ENCODE data around the gene PHPT1. TPM values are rescaled to one million over a fixed set of nuclear protein-coding genes. Genes with fewer than 3 reads are reported as not detected.

The PHPT1 gene
- total and polyA plus RNA-seq, 12 donors: 73.9 to 330 (median 178) TPM

DNA sequence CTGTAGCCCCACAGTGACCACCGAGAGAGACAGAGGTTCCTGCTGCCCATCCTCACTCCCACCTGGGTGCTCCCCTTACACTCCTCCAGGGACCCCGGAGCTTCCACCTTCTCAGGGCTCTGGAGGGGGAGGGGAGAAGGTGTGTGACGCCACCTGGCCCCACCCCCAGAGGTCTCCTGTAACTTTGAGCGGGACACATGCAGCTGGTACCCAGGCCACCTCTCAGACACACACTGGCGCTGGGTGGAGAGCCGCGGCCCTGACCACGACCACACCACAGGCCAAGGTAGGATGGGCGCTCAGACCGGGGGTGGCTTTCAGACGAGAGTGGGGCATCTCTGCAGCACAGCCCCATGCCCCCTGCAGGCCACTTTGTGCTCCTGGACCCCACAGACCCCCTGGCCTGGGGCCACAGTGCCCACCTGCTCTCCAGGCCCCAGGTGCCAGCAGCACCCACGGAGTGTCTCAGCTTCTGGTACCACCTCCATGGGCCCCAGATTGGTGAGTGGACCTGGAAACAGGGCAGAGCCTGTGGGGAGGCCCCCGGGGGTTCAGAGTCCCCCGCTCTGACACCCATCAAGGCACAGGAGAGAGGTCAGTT lies 7.4 kb downstream of the PHPT1 start:
- TF ChIP-seq POLR2A (IDR thresholded peaks at IDR 0.05): no peak
- TF ChIP-seq, protein P1, sequence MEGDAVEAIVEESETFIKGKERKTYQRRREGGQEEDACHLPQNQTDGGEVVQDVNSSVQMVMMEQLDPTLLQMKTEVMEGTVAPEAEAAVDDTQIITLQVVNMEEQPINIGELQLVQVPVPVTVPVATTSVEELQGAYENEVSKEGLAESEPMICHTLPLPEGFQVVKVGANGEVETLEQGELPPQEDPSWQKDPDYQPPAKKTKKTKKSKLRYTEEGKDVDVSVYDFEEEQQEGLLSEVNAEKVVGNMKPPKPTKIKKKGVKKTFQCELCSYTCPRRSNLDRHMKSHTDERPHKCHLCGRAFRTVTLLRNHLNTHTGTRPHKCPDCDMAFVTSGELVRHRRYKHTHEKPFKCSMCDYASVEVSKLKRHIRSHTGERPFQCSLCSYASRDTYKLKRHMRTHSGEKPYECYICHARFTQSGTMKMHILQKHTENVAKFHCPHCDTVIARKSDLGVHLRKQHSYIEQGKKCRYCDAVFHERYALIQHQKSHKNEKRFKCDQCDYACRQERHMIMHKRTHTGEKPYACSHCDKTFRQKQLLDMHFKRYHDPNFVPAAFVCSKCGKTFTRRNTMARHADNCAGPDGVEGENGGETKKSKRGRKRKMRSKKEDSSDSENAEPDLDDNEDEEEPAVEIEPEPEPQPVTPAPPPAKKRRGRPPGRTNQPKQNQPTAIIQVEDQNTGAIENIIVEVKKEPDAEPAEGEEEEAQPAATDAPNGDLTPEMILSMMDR (IDR thresholded peaks at IDR 0.05): no peak
- no peak overlapping the region for H3K4me3 ChIP-seq
- H3K27ac ChIP-seq: no peak overlapping the region
- intact Hi-C loops (cut with DNase I): loop anchor here in 1 of 2 donors (10.0 kb wide), 1 partner anchor 88 kb away; the partner anchor contains the start of genes C8G and FBXW5
- no peaks in the 10 kb centered on the region for H3K9me3 ChIP-seq (replicated peaks in 1 of 3)
- WGBS, 4 donors: 63 to 81% (median 77%) methylated on average over 2 to 14 of the region's 14 CpGs; no CpG with 5 or more reads in 1 of the 4 donors
- H3K4me1 ChIP-seq (replicated peaks in 1 of 2): peaks cover 11 to 17% of the 10 kb centered on the region in 2 donors
- H3K27me3 ChIP-seq: no peaks in the 10 kb centered on the region
- H3K36me3 ChIP-seq (replicated peaks in 1 of 2): peaks cover 0 to 13% of the 10 kb centered on the region in 2 donors
- DNase-seq: peak in 4 of 7 donors; percentile 14 to 51 (median 23)

DNA sequence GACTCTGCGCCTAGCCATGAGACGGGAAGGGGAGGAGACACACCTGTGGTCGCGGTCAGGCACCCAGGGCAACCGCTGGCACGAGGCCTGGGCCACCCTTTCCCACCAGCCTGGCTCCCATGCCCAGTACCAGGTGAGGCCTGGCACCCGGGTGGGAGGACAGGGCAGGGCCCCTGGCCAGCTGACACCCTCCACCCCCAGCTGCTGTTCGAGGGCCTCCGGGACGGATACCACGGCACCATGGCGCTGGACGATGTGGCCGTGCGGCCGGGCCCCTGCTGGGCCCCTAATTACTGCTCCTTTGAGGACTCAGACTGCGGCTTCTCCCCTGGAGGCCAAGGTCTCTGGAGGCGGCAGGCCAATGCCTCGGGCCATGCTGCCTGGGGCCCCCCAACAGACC lies 8.0 kb downstream of the PHPT1 start:
- WGBS, 4 donors: 77 to 95% (median 85%) methylated on average over 6 to 19 of the region's 19 CpGs
- intact Hi-C loops (cut with DNase I): loop anchor here in 1 of 2 donors (10.0 kb wide), 1 partner anchor 88 kb away; the partner anchor contains the start of genes C8G and FBXW5
- no peak overlapping the region for H3K27ac ChIP-seq
- no peaks in the 10 kb centered on the region for H3K27me3 ChIP-seq
- TF ChIP-seq, protein P1 (IDR thresholded peaks at IDR 0.05): no peak
- TF ChIP-seq POLR2A (IDR thresholded peaks at IDR 0.05): no peak
- peaks cover 0 to 18% of the 10 kb centered on the region in 2 donors for H3K36me3 ChIP-seq (replicated peaks in 1 of 2)
- no peak overlapping the region for H3K4me3 ChIP-seq
- DNase-seq: peak in 4 of 7 donors; percentile 13 to 51 (median 22)
- no peaks in the 10 kb centered on the region for H3K9me3 ChIP-seq (replicated peaks in 1 of 3)
- H3K4me1 ChIP-seq (replicated peaks in 1 of 2): peaks cover 8 to 12% of the 10 kb centered on the region in 2 donors

DNA sequence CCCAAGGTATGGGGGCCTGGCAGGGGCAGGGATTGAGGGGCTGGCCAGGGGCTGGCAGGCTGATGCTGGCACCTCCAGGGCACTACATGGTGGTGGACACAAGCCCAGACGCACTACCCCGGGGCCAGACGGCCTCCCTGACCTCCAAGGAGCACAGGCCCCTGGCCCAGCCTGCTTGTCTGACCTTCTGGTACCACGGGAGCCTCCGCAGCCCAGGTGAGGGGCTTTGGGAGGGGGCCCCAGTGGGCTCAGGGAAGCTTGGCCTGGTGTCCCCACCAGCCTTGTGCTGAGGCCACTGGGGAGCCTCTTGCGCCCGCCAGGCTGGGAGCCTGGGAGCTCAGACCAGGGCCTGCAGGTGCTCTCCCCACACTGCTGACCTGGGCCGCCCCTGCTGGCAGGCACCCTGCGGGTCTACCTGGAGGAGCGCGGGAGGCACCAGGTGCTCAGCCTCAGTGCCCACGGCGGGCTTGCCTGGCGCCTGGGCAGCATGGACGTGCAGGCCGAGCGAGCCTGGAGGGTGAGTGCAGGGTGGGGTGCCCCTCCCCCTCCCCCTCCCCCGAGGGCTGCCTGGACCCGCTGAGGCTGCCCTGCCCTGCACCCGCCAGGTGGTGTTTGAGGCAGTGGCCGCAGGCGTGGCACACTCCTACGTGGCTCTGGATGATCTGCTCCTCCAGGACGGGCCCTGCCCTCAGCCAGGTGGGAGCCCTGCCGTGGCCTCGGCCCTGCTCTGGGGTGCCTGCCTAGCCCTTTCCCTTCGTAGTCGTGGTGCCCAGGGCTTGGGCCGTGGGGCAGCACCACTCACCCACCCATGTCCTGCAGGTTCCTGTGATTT lies 8.6 kb downstream of the PHPT1 start:
- 70 to 83% (median 79%) methylated on average over 2 to 28 of the region's 29 CpGs for WGBS, 4 donors
- Histone ChIP-seq H3K4me3 (no peak overlapping the region), H3K4me1 (replicated peaks in 1 of 2) (peaks cover 7 to 12% of the 10 kb centered on the region in 2 donors), H3K27me3 (no peaks in the 10 kb centered on the region), H3K9me3 (replicated peaks in 1 of 3) (no peaks in the 10 kb centered on the region), H3K27ac (no peak overlapping the region), H3K36me3 (replicated peaks in 1 of 2) (peaks cover 0 to 24% of the 10 kb centered on the region in 2 donors)
- TF ChIP-seq, protein P1 (IDR thresholded peaks at IDR 0.05): no peak
- TF ChIP-seq POLR2A (IDR thresholded peaks at IDR 0.05): no peak
- peak in 4 of 7 donors; percentile 20 to 56 (median 27) for DNase-seq
- intact Hi-C loops (cut with DNase I): loop anchor here in 1 of 2 donors (10.0 kb wide), 1 partner anchor 87 kb away; the partner anchor contains the start of genes C8G and FBXW5

DNA sequence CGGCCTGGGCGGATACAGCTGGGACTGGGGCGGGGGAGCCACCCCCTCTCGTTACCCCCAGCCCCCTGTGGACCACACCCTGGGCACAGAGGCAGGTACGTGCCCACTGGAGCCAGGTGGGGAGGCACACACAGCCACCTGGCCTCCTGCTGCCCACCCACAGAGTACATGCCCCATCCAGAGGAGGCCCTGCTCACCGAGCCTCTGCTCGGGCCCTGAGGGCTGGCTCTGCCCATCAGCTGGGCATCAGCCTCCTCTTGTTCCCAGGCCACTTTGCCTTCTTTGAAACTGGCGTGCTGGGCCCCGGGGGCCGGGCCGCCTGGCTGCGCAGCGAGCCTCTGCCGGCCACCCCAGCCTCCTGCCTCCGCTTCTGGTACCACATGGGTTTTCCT lies 9.2 kb downstream of the PHPT1 start:
- intact Hi-C loops (cut with DNase I): loop anchor here in 1 of 2 donors (10.0 kb wide), 1 partner anchor 86 kb away; the partner anchor contains the start of genes C8G and FBXW5
- peak overlapping the region in 2 of 5 donors; percentile 70 to 84 for H3K27ac ChIP-seq
- H3K36me3 ChIP-seq (replicated peaks in 1 of 2): peaks cover 0 to 31% of the 10 kb centered on the region in 2 donors
- TF ChIP-seq, protein P1 (IDR thresholded peaks at IDR 0.05): no peak
- TF ChIP-seq POLR2A (IDR thresholded peaks at IDR 0.05): no peak
- DNase-seq: peak in 1 of 7 donors; percentile 29
- peaks cover 7 to 12% of the 10 kb centered on the region in 2 donors for H3K4me1 ChIP-seq (replicated peaks in 1 of 2)
- 92 to 95% (median 95%) methylated on average over 7 to 15 of the region's 15 CpGs; no CpG with 5 or more reads in 1 of the 4 donors for WGBS, 4 donors
- H3K27me3 ChIP-seq: no peaks in the 10 kb centered on the region
- no peak overlapping the region for H3K4me3 ChIP-seq
- no peaks in the 10 kb centered on the region for H3K9me3 ChIP-seq (replicated peaks in 1 of 3)
